ENCODE data around the gene DOK6.

DOK6 gene

DNA sequence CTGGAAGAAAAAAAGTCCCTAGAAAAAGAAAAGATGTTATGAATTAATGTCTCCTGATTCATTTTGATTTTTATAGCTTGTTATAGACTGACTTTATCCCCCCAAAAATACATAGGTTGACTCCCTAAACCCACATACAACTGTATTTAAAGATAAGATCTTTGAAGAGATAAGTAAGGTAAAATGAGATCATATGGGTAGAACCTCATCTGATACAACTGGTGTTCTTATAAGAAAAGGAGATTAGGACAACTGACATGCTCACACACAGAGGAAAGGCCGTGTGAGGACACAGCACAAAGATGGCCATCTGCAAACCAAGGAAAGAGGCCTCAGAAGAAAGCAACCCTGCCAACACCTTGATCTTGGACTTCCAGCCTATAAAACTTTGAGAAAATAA, 429.5 kb downstream of the DOK6 start:
- no peak for TF ChIP-seq POLR2AphosphoS5 (IDR thresholded peaks at IDR 0.05; ENCODE audit: low read depth, low read length)
- no peak for TF ChIP-seq FOXP2 (optimal IDR thresholded peaks at IDR 0.05; ENCODE audit: borderline replicate concordance, extremely low read depth, extremely low read length, insufficient read depth)
- no peak for TF ChIP-seq SIN3A (IDR thresholded peaks at IDR 0.05; ENCODE audit: borderline replicate concordance, insufficient read depth, low read length)
- no peak for TF ChIP-seq TAF1 (IDR thresholded peaks at IDR 0.05; ENCODE audit: borderline replicate concordance, insufficient read depth, low read length)
- TF ChIP-seq REST (IDR thresholded peaks at IDR 0.05; ENCODE audit: insufficient read depth in 1 of 2, low read depth in 2 of 2, low read length in 2 of 2): no peak

GRCh38 chr18:69838003-69838402, 437.3 kb downstream of the DOK6 start:
- TF ChIP-seq TAF1 (IDR thresholded peaks at IDR 0.05; ENCODE audit: borderline replicate concordance, insufficient read depth, low read length): no peak
- TF ChIP-seq FOXP2 (optimal IDR thresholded peaks at IDR 0.05; ENCODE audit: borderline replicate concordance, extremely low read depth, extremely low read length, insufficient read depth): no peak
- TF ChIP-seq REST (IDR thresholded peaks at IDR 0.05; ENCODE audit: insufficient read depth in 1 of 2, low read depth in 2 of 2, low read length in 2 of 2): no peak
- TF ChIP-seq POLR2AphosphoS5 (IDR thresholded peaks at IDR 0.05; ENCODE audit: low read depth, low read length): no peak
- TF ChIP-seq SIN3A (IDR thresholded peaks at IDR 0.05; ENCODE audit: borderline replicate concordance, insufficient read depth, low read length): no peak

DNA sequence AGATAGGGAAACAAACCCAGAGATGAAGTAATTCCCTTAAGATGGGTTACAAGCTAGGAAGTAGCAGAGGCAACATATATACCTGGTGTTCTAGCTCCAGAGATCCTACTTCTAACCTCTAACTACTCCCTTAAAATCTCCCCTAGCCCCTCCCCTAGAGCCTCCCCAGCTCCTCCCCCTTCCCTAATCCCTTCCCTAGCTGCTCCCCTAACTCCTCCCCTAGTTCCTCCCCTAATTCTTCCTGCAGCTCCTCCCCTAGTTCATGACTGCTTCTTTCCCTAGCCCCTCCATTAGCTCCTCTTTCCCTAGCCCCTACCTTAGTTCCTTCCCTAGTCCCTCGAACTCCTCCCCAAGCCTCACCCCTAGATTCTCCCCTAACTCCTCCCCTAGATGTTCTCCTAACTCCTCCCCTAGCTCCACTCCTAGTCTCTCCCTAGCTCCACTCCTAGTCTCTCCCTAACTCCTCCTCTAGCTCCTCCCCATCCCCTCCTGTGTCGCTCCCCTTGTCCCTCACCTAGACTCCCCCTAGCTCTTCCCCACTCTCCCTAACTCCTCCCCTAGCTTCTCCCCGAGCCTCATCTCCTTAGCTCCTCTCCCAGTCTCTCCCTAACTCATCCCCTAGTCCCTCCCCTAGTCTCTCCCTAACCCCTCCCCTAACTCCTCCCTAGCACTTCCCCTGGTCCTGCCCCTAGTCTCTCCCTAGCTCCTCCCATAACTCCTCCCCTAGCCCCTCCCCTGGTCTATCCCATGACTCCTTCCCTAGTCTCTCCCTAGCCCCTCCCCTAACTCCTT, 438.1 kb downstream of the DOK6 start:
- TF ChIP-seq SIN3A (IDR thresholded peaks at IDR 0.05; ENCODE audit: borderline replicate concordance, insufficient read depth, low read length): no peak
- no peak for TF ChIP-seq FOXP2 (optimal IDR thresholded peaks at IDR 0.05; ENCODE audit: borderline replicate concordance, extremely low read depth, extremely low read length, insufficient read depth)
- TF ChIP-seq TAF1 (IDR thresholded peaks at IDR 0.05; ENCODE audit: borderline replicate concordance, insufficient read depth, low read length): no peak

GRCh38 chr18:69839497-69839896, 438.8 kb downstream of the DOK6 start:
- TF ChIP-seq FOXP2 (optimal IDR thresholded peaks at IDR 0.05; ENCODE audit: borderline replicate concordance, extremely low read depth, extremely low read length, insufficient read depth) (no peak), POLR2AphosphoS5 (IDR thresholded peaks at IDR 0.05; ENCODE audit: low read depth, low read length) (no peak), SIN3A (IDR thresholded peaks at IDR 0.05; ENCODE audit: borderline replicate concordance, insufficient read depth, low read length) (no peak), REST (IDR thresholded peaks at IDR 0.05; ENCODE audit: insufficient read depth in 1 of 2, low read depth in 2 of 2, low read length in 2 of 2) (no peak), TAF1 (IDR thresholded peaks at IDR 0.05; ENCODE audit: borderline replicate concordance, insufficient read depth, low read length) (no peak)

- no peak for TF ChIP-seq SIN3A (IDR thresholded peaks at IDR 0.05; ENCODE audit: borderline replicate concordance, insufficient read depth, low read length)
- TF ChIP-seq POLR2AphosphoS5 (IDR thresholded peaks at IDR 0.05; ENCODE audit: low read depth, low read length): no peak
- no peak for TF ChIP-seq TAF1 (IDR thresholded peaks at IDR 0.05; ENCODE audit: borderline replicate concordance, insufficient read depth, low read length)
Measured at GRCh38 chr18:69840001-69840400, 439.3 kb downstream of the DOK6 start.

DNA sequence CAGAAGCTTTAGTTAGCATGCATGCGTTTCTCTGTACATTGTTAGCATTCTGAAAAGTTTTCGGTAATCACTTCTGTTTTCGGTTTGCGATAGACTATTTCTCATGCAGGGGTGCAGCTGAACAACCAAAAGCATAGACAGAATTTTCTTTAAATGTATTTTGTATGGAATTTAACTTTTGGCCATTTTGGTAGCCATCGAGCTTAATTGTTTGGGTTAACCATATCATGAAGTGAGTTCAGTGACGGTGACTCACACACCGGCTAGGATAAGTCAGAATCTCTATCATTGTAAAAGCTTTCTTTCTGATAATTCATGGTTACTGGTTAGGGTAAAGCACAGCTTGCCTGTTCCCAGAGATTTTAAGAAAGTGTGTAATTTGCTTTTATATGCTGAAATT, 439.8 kb downstream of the DOK6 start:
- TF ChIP-seq FOXP2 (optimal IDR thresholded peaks at IDR 0.05; ENCODE audit: borderline replicate concordance, extremely low read depth, extremely low read length, insufficient read depth): no peak
- no peak for TF ChIP-seq SIN3A (IDR thresholded peaks at IDR 0.05; ENCODE audit: borderline replicate concordance, insufficient read depth, low read length)
- TF ChIP-seq TAF1 (IDR thresholded peaks at IDR 0.05; ENCODE audit: borderline replicate concordance, insufficient read depth, low read length): no peak
- no peak for TF ChIP-seq POLR2AphosphoS5 (IDR thresholded peaks at IDR 0.05; ENCODE audit: low read depth, low read length)
- no peak for TF ChIP-seq REST (IDR thresholded peaks at IDR 0.05; ENCODE audit: insufficient read depth in 1 of 2, low read depth in 2 of 2, low read length in 2 of 2)

All from PFSK-1 (cell line).